HG02798 (cell line): ENCODE measurements around the gene EIF4G3.
"Not testable (repeated sequence)": the region's sequence is repeated elsewhere in the genome, so short reads cannot be mapped to it uniquely, and the experiment has no call there.

Source experiments
- ATAC-seq: cut with Tn5 transposase; IDR thresholded peaks from one replicate; pipeline ENCODE4 v1.9.1; 2021; ENCODE audit warnings: mild to moderate bottlenecking; ENCODE audit not compliant: unreplicated experiment, poor library complexity

Gene EIF4G3

DNA sequence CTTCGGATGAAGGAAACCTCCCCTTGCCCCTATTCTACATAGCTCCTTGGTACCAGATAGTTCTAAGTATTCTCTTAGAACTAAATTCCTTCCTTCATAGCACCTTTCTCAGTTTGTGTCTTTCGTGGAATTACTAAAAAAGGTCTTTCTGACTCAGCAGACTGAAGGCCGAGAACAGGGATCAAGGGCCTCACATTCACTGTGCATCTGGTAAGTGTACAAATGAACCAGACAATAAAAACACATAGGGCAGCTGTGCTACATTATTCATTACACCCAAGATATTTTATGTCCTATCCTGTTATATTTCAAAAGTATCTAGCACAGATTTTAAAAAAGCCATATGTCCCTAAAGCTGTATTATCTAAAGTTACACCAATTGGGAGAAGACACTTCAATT, 326.7 kb downstream of the EIF4G3 start:
- ATAC-seq, result no peak

DNA sequence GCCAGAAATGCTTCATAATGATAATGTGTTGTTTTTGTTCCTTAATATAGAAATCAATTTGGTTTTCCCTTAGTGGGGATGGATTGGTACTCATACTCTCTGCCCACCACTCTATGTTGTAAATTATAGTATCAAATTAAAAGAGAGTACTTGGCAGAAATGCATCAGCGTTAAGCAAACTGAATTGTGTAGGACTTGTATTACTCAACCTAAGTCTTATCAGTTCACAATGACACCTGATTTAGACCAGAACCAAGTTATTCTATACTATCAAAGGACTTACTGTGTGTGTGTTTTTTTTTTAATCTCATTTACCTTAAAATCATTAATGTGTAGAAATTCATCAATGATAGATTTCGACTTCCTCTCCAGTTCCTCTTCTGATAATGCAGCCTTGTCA, 327.6 kb downstream of the EIF4G3 start:
- ATAC-seq, result no peak

DNA sequence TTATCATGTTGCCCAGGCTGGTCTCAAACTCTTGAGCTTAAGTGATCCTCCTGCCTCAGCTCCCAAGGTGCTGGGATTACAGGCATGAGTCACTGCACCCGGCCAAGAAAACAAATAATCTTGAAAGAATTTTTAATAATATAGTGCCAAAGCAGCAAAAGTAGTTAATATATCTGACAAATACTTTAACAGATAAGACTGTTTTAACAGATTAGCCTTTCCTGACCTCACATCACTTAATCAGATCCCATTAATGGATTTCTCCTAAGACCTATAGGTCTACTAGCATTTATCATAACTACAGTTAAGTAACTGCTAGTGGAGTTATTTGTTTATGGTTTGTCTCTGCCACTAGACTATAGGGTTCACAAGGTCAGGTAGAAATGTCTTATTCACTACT, 328.5 kb downstream of the EIF4G3 start:
- ATAC-seq, result no peak

DNA sequence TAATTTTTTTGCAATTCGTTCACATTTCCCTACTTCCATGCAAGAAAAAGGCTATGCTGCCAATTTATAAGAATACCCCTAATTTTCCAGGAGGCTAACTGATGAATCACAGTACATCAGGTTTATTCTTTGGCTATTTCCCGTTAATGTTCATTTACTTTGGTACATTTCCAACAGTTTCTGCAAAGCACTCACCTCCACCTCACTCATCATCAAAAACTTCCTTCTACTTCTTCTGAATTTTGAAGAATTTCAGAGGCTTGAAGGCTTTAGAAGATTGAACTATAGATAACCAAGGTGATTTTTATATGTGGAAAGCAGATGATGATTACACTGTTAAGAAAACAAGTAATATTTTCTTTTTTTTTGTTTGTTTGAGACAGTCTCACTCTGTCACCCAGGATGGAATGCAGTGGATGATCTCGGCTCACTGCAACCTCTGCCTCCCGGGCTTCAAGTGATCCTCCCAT, 329.1 kb downstream of the EIF4G3 start:
- no peak for ATAC-seq

DNA sequence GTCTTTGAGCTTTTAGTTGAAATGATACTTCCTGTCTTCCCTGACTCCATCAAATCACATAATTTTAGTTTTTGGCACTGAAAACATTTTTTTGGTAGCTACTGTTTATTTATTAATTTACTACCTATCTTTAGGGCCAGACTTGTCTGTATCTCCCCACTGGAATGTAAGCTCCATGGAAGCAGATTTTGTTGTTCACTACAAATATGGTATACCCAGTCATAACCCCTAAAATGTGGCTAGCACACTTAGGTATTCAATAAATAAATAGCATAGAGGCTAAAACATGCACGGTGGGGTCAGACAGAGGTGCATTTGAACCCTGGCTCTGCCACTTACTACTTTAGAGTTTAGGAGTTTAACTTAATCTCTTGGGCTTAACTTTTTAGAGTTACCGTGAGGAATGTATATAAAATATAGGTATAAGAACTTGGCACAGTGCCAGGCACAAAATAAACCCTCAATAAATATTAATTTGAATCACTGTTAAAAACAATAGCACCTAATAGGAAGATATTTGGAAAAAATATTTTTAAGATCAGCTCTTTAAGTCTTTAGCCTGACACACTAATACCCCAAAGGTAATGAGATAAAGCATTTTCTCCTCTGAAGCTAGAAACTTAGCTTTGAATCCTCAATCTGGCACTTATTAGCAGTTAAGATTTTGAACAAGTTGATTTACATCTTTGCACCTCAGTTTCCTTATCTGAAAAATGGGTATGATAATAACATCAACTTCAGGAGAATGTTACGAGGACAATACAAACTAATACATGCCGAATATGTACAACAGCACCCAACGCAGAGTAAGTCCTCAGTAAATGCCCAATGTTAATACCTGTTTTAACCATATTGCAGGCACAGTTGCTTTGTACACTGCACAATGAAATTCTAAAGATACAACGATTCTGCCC, 330.0 kb downstream of the EIF4G3 start:
- ATAC-seq, result no peak

DNA sequence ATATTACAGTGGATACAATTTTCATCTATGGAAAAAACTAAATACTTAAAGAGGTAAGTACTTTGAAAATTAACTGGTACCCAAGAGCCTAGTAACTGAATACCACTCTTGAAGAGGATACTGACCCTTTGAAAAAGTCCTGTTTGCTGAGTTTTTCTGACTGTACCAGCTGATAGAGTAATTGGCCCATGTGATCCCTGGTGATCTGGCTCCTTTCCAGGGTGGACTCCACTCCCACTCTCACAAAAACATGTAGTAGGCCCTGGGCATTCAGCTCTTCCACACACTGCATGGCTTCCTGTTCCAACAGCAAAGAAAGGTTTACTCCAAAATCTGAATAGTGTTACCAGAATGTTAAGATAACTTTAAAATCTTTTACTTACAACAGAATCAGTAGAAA, 336.0 kb downstream of the EIF4G3 start:
- ATAC-seq, result no peak

DNA sequence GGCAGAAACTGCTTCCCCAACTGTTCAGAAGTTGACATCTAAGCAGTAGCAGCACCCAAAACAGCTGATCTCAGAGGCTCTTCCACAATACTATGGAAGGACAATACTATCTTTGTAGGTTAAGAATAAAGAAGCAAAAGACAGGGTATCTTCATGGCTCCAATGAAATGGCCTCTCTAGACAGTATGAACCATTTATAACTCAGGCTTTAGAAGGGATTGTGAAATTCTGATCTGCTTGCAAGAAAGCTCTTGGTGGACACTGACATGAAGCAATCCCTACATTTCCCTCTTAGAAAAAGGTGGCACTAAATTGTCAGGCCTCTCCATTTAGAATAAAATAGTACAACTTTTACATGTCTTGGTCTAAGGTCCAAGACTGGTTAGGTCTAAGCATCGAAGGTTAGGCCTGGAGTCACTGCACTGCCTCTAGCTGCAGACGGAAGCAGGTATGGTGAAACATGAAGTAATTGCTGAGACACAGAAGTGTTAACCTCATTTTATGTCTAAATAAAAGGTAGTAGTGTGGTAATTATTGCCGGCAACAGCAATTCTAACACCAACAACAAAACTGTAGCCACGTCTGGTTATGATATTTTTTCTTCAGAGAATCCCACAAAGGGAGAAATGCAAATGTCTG, 339.0 kb downstream of the EIF4G3 start:
- no peak for ATAC-seq

DNA sequence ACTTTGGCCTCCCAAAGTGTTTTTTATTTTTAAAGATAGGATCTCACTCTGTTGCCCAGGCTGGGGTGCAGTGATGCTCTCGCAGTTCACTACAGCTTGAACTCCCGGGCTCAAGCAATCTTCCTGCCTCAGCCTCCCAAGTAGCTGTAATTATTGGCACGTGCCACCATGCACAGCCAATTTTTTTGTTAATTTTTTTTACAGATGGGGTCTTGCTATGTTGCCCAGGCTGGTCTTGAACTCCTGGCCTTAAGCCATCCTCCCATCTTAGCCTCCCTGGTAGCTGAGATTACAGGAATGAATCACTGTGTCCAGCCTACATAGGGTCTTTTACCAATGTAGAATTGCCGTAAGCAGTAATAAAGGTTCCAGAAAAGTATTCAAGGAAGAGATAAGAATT, 340.5 kb downstream of the EIF4G3 start:
- ATAC-seq, result no peak

DNA sequence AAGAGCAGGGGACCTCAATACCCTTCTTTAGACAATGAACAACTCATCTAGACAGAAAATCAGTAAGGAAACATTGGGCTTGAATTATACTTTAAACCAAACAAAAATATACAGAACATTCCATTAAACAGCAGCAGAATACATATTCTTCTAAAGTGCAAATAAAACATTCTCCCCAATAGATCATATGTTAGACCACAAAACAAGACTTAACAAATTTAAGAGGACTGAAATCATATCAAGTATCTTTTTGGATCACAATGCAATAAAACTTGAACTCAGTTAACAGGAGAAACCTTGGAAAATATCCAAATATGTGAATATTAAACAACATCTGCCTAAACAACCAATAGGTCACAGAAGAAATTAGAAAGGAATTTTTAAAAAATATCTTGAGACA, 341.9 kb downstream of the EIF4G3 start:
- no peak for ATAC-seq

DNA sequence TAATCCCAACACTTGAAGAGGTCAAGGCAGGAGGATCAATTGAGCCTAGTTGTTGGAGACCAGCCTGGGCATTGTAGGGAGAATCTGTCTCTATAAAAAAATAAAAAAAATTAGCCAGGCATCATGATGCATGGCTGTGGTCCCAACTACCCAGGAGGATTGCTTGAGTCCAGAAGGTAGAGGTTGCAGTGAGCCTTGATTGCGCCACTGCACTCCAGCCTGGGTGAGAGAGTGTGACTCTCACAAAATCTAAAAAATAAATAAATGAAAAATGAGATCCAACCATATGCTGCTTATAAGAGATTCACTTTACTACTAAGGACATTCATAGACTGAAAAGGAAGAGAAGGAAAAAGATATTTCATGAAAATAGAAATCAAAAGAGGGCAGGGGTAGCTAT, 342.5 kb downstream of the EIF4G3 start:
- no peak for ATAC-seq

DNA sequence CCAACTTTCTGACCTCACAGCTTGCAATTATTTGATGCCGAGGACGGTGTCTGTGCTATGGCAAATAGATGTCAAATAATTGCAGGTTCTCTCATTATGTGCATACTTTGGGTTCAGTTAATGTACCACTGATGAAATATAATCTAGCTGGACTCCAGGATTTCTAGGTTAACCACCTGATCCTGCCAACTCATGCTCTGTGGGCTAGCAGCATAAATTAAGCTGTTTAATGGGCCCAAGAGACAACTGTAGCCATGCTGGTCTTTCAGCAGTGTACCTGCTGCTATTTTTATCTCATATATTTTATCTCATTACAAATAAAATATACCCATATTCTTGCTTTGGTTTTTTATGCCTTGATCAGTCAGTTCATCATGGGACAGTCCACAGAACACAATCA, 346.3 kb downstream of the EIF4G3 start:
- ATAC-seq, result no peak

DNA sequence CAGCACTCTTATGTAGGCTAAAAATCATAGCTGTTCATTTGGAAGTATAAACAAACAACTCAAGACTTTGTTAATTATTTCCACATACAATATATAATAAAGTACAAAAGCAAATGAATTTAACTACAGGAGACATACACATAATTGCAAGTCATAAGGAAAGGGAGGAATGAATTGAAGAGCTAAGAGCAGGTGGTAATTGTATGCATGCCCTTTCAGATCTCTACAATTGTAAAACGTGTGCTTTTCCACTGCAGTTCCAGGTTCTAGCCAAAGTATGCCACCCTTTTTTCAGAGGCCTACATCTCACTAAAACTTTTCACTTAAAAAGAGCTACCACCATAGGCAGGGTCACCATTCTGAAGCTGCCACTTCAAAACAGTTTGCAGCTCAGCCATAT, 346.8 kb downstream of the EIF4G3 start:
- ATAC-seq, result no peak

DNA sequence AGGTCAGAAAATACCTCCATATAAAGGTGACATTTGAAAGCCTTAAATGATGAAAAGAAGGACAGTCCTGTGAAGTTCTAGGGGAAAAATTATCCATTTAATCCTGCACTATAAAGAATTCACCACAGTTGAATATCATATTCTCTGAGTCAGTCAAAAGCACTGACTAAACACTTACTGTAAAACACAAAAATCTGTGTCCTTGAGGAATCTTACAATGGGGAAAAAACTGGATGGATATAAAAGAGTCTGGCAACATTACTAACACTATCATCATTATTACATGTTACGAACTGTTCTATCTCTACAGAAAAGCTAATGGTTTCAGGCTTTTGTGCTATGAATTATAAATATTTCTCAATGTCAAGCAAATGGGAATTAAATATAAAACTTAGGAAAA, 347.2 kb downstream of the EIF4G3 start:
- ATAC-seq, result no peak

DNA sequence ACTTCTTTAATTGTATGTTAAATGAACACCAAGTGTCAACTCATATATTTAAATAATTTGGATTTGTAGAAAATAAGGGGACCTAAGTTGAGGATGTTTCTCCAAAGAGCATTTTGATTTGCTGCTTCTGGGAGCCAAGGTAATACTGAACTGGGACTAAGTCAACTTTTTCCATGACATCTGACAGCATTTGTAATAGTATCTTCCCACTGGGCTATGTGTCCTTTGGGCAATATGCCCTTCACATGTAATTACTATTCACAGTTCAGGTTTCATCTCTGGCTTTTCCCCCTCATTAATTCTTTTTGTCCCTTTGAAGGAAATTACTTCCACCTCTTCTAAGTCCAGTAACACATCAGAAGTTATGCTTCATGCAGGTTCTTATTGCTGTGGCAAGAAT, 352.9 kb downstream of the EIF4G3 start:
- ATAC-seq, result no peak

DNA sequence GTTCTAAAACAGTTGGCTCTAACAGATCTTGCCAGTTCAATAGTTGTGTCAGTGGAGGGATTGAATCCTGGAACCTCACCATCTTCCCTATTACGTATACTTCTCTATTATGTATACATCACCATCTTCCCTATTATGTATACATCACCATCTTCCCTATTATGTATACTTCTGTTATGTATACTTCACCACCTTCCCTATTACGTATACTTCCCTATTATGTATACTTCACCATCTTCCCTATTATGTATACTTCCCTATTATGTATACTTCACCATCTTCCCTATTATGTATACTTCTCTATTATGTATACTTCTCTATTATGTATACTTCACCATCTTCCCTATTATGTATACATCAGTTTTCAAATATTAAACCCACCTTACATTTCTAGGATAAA, 355.2 kb downstream of the EIF4G3 start:
- no peak for ATAC-seq

DNA sequence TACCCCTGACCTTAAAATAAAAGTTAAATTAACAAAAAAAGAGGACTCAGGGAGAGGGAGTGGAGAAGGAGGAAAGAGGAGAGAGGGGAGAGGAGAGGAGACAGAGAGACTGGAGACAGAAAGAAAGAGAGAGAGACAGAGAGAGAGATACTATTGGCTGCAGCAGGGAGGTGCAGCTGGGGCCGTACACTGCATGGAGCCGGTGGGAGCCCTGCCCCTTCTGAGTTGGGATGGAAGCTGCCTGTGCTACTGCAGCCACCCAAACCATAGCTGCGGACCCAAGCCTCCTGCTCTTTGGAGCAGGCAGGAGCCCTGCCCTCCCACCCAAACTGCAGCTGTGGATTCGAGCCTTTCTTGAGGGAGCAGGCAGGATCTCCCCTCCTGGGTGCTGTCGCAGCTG, 356.9 kb downstream of the EIF4G3 start:
- no peak for ATAC-seq

DNA sequence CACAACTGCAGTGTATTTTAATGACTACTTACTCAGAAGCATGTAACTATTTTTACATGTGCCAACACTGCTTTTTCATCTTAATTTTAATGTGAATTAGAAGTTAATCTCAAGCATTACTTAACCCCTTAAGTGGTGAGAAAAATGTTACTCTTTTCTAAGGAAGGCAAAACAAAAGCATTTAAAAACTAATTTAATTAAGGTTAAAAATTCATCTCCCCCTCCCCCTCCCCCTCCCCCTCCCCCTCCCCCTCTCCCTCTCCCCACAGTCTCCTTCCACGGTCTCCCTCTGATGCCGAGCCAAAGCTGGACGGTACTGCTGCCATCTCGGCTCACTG, 362.2 kb downstream of the EIF4G3 start:
- ATAC-seq, result no peak

DNA sequence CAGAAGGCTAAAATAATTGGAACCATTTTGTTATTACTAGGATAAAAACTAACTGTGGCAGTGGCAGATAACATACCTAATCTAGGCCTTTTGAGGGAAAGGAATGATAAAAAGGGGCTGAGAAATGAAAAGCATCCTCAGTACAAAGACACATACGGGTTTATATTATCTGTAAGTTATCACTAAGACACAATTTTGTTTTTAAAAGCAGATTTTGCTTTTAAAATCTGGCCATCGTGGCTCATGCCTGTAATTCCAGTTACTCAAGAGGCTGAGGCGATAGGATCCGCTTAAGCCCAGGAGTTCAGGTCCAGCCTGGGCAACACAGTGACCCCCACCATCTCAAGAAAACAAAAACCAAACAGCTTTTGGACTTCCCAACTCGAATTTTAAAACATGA, 364.8 kb downstream of the EIF4G3 start:
- ATAC-seq, result no peak

DNA sequence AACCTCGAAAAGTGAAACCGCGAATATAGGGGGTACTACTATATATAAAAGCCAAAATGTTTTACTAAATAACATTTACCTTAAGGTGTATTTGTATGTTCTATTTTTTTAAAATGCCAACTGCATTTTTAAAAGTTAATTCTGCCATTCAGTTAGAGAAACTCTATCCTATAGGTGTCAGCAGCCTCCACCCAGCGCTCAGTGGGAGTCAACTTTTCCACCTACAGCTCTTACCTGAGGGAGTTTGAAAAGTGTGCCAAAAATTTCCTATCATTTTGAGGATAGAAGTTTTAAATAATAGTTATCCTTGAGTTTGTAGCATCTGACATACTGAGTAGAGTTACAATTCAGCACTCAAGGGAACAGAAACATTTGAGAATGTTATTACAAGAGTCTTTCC, 383.5 kb downstream of the EIF4G3 start:
- no peak for ATAC-seq

DNA sequence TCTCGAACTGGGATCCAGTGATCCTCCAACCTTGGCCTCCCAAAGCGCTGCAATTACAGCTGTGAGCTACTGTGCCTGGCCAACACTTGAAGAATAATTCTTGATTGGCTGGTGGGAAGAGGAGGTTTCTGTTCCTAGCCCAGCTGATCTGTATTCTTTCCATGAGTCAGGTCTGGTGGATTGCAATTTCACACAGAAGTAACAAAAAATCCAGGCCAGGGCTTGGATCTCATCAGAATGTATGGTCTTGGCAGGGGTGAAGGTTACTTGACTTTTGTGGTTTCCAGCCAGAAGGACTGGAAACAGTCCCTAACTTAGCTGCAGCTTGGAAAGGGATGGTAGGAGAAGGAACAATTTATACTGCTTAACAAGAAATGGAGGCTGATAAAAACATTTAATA, 384.5 kb downstream of the EIF4G3 start:
- no peak for ATAC-seq

DNA sequence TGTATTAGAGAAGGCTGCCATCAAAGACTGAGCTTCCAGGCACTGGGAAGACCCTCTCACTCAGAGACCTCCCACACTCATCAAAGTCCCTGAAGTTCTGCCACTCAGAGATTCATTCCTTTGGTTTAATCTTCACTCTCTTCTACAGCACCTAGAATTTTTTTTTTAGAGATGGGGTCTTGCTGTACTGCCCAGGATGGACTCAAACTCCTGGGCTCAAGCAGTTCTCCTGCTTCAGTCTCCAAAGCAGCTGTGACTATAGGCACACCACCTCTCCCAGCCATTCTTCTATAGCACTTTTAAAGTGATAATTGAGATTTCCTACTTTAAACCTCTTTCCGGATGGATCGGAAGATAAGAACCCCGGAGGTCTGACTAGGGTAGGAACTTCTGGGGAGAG, 385.9 kb downstream of the EIF4G3 start:
- ATAC-seq, result no peak

DNA sequence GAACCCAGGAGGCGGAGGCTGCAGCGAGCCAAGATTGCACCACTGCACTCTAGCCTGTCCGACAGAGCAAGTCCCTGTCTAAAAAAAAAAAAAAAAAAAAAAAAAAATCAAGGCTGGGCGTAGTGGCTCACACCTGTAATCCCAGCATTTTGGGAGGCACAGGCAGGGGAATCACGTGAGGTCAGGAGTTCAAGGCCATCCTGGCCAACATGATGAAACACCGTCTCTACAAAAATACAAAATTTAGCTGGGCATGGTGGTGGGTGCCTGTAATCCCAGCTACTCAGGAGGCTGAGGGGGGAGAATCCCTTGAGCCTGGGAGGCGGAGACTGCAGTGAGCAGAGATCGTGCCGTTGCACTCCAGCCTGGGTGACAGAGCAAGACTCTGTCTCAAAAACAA, 387.1 kb downstream of the EIF4G3 start:
- ATAC-seq, result not testable (repeated sequence)
